ENCODE results near the gene YBX1.

YBX1 gene

GRCh38 chr1:42734201-42735035 lies 52.2 kb downstream of the YBX1 start:
- DNase-seq, result no peak

GRCh38 chr1:42735056-42735455 lies 52.8 kb downstream of the YBX1 start:
- DNase-seq, result no peak

GRCh38 chr1:42735477-42736105 lies 53.4 kb downstream of the YBX1 start:
- DNase-seq, result no peak

- no peak for DNase-seq
Observed at GRCh38 chr1:42736152-42736551, 53.9 kb downstream of the YBX1 start.

GRCh38 chr1:42736571-42737200 lies 54.5 kb downstream of the YBX1 start:
- DNase-seq, result no peak

GRCh38 chr1:42737257-42737656 lies 55.0 kb downstream of the YBX1 start:
- no peak for DNase-seq

GRCh38 chr1:42737986-42738677 lies 55.9 kb downstream of the YBX1 start:
- no peak for DNase-seq

GRCh38 chr1:42738678-42739226 lies 56.5 kb downstream of the YBX1 start:
- DNase-seq, result no peak

- peak; percentile 65 for DNase-seq
Observed at GRCh38 chr1:42739753-42740700, 57.8 kb downstream of the YBX1 start, which contains the start of gene CLDN19. Gene CLDN19 (minus strand): TSS chr1:42740236. CDS start chr1:42740063, 173 bp downstream.

GRCh38 chr1:42740851-42741580 lies 58.8 kb downstream of the YBX1 start:
- DNase-seq, result peak; percentile 69

GRCh38 chr1:42741706-42742105 lies 59.5 kb downstream of the YBX1 start:
- no peak for DNase-seq

- DNase-seq, result no peak
Observed at GRCh38 chr1:42742141-42742540, 59.9 kb downstream of the YBX1 start.

- no peak for DNase-seq
Observed at GRCh38 chr1:42742617-42743316, 60.5 kb downstream of the YBX1 start.

- no peak for DNase-seq
Observed at GRCh38 chr1:42743317-42744147, 61.3 kb downstream of the YBX1 start.

- DNase-seq, result no peak
Observed at GRCh38 chr1:42744148-42744413, 61.9 kb downstream of the YBX1 start.

GRCh38 chr1:42745851-42746250 lies 63.6 kb downstream of the YBX1 start:
- no peak for DNase-seq

- DNase-seq, result no peak
Observed at GRCh38 chr1:42746436-42747105, 64.4 kb downstream of the YBX1 start.

GRCh38 chr1:42747125-42747524 lies 64.9 kb downstream of the YBX1 start:
- DNase-seq, result peak; percentile 40

GRCh38 chr1:42748021-42748420 lies 65.8 kb downstream of the YBX1 start:
- no peak for DNase-seq

Data from right kidney (tissue), 1 donor.